Measurements from ENCODE around the gene RGS3. TPM values are rescaled to one million over a fixed set of nuclear protein-coding genes. Genes with fewer than 3 reads are reported as not detected.
"Not testable (repeated sequence)": the region's sequence is repeated elsewhere in the genome, so short reads cannot be mapped to it uniquely, and the experiment has no call there.

The RGS3 gene
- total RNA-seq, 2 donors from 2014 or later: 23.0 to 85.8 TPM

GRCh38 chr9:113542006-113542405, 78.5 kb downstream of the RGS3 start:
- H3K4me3 Mint-ChIP-seq: no peak overlapping the region
- H3K36me3 Mint-ChIP-seq (ENCODE audit: low read depth): peaks cover 85% of the 10 kb centered on the region
- H3K4me1 Mint-ChIP-seq: peaks cover 19% of the 10 kb centered on the region
- ATAC-seq (replicated peaks): no peak
- no peaks in the 10 kb centered on the region for H3K9me3 Mint-ChIP-seq
- no peaks in the 10 kb centered on the region for H3K27me3 Mint-ChIP-seq
- peak overlapping the region; percentile 69 for H3K27ac Mint-ChIP-seq

GRCh38 chr9:113542741-113543140, 79.2 kb downstream of the RGS3 start:
- H3K36me3 Mint-ChIP-seq (ENCODE audit: low read depth): peaks cover 81% of the 10 kb centered on the region
- H3K27me3 Mint-ChIP-seq: no peaks in the 10 kb centered on the region
- H3K9me3 Mint-ChIP-seq: no peaks in the 10 kb centered on the region
- ATAC-seq (replicated peaks): no peak
- H3K4me1 Mint-ChIP-seq: peaks cover 27% of the 10 kb centered on the region
- no peak overlapping the region for H3K27ac Mint-ChIP-seq
- no peak overlapping the region for H3K4me3 Mint-ChIP-seq

GRCh38 chr9:113543296-113543981, 79.9 kb downstream of the RGS3 start:
- no peak overlapping the region for H3K27ac Mint-ChIP-seq
- ATAC-seq (replicated peaks): no peak

GRCh38 chr9:113543982-113544303, 80.4 kb downstream of the RGS3 start:
- no peaks in the 10 kb centered on the region for H3K27me3 Mint-ChIP-seq
- H3K4me1 Mint-ChIP-seq: peaks cover 34% of the 10 kb centered on the region
- peaks cover 77% of the 10 kb centered on the region for H3K36me3 Mint-ChIP-seq (ENCODE audit: low read depth)
- no peak overlapping the region for H3K4me3 Mint-ChIP-seq
- ATAC-seq (replicated peaks): no peak
- no peak overlapping the region for H3K27ac Mint-ChIP-seq
- no peaks in the 10 kb centered on the region for H3K9me3 Mint-ChIP-seq

More at GRCh38 chr9:113543296-113543981, 79.9 kb downstream of the RGS3 start:
- no peak overlapping the region for H3K4me3 Mint-ChIP-seq
- no peaks in the 10 kb centered on the region for H3K27me3 Mint-ChIP-seq
- H3K9me3 Mint-ChIP-seq: no peaks in the 10 kb centered on the region
- H3K36me3 Mint-ChIP-seq (ENCODE audit: low read depth): peaks cover 81% of the 10 kb centered on the region
- peaks cover 33% of the 10 kb centered on the region for H3K4me1 Mint-ChIP-seq

- Mint-ChIP-seq H3K4me1 (peaks cover 39% of the 10 kb centered on the region), H3K9me3 (no peaks in the 10 kb centered on the region), H3K27ac (peak overlapping the region; percentile 30), H3K36me3 (ENCODE audit: low read depth) (peaks cover 78% of the 10 kb centered on the region), H3K4me3 (no peak overlapping the region), H3K27me3 (no peaks in the 10 kb centered on the region)
- ATAC-seq (replicated peaks): no peak
These were observed 81.5 kb downstream of the RGS3 start for GRCh38 chr9:113545068-113545467.

- Mint-ChIP-seq H3K9me3 (no peaks in the 10 kb centered on the region), H3K27ac (peak overlapping the region; percentile 95), H3K27me3 (no peaks in the 10 kb centered on the region), H3K4me3 (peak overlapping the region; percentile 68), H3K4me1 (peaks cover 39% of the 10 kb centered on the region), H3K36me3 (ENCODE audit: low read depth) (peaks cover 64% of the 10 kb centered on the region)
- ATAC-seq (replicated peaks): no peak
These were observed 83.0 kb downstream of the RGS3 start for GRCh38 chr9:113546566-113546965.

- H3K27ac Mint-ChIP-seq: peak overlapping the region; percentile 95
- no peaks in the 10 kb centered on the region for H3K27me3 Mint-ChIP-seq
- peaks cover 55% of the 10 kb centered on the region for H3K36me3 Mint-ChIP-seq (ENCODE audit: low read depth)
These were observed 84.0 kb downstream of the RGS3 start for GRCh38 chr9:113547501-113547900.

GRCh38 chr9:113548221-113549041, 84.9 kb downstream of the RGS3 start:
- peak overlapping the region; percentile 95 for H3K27ac Mint-ChIP-seq
- H3K4me1 Mint-ChIP-seq: peaks cover 28% of the 10 kb centered on the region
- H3K9me3 Mint-ChIP-seq: no peaks in the 10 kb centered on the region
- peaks cover 46% of the 10 kb centered on the region for H3K36me3 Mint-ChIP-seq (ENCODE audit: low read depth)
- ATAC-seq (replicated peaks): peak; percentile 86
- H3K4me3 Mint-ChIP-seq: peak overlapping the region; percentile 68
- no peaks in the 10 kb centered on the region for H3K27me3 Mint-ChIP-seq

More at GRCh38 chr9:113547501-113547900, 84.0 kb downstream of the RGS3 start:
- H3K9me3 Mint-ChIP-seq: no peaks in the 10 kb centered on the region
- ATAC-seq (replicated peaks): no peak
- H3K4me3 Mint-ChIP-seq: peak overlapping the region; percentile 68
- H3K4me1 Mint-ChIP-seq: peaks cover 32% of the 10 kb centered on the region

GRCh38 chr9:113549892-113550291, 86.4 kb downstream of the RGS3 start:
- not testable (repeated sequence) for H3K27ac Mint-ChIP-seq; H3K4me3 Mint-ChIP-seq; H3K27me3 Mint-ChIP-seq; H3K9me3 Mint-ChIP-seq; ATAC-seq (replicated peaks)
- H3K4me1 Mint-ChIP-seq: peaks cover 30% of the 10 kb centered on the region
- H3K36me3 Mint-ChIP-seq (ENCODE audit: low read depth): peaks cover 33% of the 10 kb centered on the region

- Mint-ChIP-seq H3K27ac (peak overlapping the region; percentile 42), H3K4me3 (peak overlapping the region; percentile 51), H3K36me3 (ENCODE audit: low read depth) (peaks cover 6% of the 10 kb centered on the region), H3K27me3 (no peaks in the 10 kb centered on the region), H3K4me1 (peaks cover 24% of the 10 kb centered on the region), H3K9me3 (no peaks in the 10 kb centered on the region)
- peak; percentile 90 for ATAC-seq (replicated peaks)
These were observed 93.5 kb downstream of the RGS3 start for GRCh38 chr9:113556877-113557593.

GRCh38 chr9:113558632-113559502, 95.3 kb downstream of the RGS3 start:
- Mint-ChIP-seq H3K4me1 (peaks cover 24% of the 10 kb centered on the region), H3K27me3 (no peaks in the 10 kb centered on the region), H3K36me3 (ENCODE audit: low read depth) (peaks cover 6% of the 10 kb centered on the region), H3K9me3 (no peaks in the 10 kb centered on the region), H3K27ac (peak overlapping the region; percentile 42), H3K4me3 (no peak overlapping the region)
- no peak for ATAC-seq (replicated peaks)

GRCh38 chr9:113559834-113560800, 96.6 kb downstream of the RGS3 start:
- H3K9me3 Mint-ChIP-seq: no peaks in the 10 kb centered on the region
- no peak overlapping the region for H3K4me3 Mint-ChIP-seq
- H3K27me3 Mint-ChIP-seq: no peaks in the 10 kb centered on the region
- no peak for ATAC-seq (replicated peaks)
- H3K36me3 Mint-ChIP-seq (ENCODE audit: low read depth): peaks cover 6% of the 10 kb centered on the region
- H3K27ac Mint-ChIP-seq: peak overlapping the region; percentile 56
- peaks cover 19% of the 10 kb centered on the region for H3K4me1 Mint-ChIP-seq

Data from activated T-helper 17 cell treated with anti-CD3 and anti-CD28 coated beads, Interleukin-2, amount 50 U/mL, for 72 hours (primary cell).